Cerebellar cortex (tissue), 1 donor: ENCODE results near the gene API5.

Experiments used
- DNase-seq: peaks from one replicate; pipeline ENCODE4 v3.0.0-alpha.2; 2015; ENCODE audit warnings: low spot score

Gene API5

DNA sequence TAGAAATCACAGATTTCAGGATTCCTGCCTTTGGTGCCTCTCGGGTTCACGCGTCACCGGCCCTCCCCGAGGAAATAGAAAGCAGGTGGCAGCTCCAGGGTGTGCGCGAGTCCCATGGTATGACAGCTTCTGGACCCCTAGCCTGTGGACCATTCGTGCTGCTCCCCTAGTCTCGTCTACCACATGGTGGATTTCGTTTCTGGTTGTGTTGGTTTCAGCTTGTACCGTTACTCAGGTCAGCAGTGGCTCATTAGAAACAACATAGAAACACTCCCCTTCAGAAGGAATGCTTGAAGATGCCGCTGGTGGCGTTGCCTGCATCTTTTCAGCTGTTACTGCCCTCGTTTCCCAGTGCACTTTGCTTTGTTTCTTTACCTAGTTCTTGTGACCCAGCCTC is 47.6 kb downstream of the API5 start:
- peak; percentile 30 for DNase-seq

DNA sequence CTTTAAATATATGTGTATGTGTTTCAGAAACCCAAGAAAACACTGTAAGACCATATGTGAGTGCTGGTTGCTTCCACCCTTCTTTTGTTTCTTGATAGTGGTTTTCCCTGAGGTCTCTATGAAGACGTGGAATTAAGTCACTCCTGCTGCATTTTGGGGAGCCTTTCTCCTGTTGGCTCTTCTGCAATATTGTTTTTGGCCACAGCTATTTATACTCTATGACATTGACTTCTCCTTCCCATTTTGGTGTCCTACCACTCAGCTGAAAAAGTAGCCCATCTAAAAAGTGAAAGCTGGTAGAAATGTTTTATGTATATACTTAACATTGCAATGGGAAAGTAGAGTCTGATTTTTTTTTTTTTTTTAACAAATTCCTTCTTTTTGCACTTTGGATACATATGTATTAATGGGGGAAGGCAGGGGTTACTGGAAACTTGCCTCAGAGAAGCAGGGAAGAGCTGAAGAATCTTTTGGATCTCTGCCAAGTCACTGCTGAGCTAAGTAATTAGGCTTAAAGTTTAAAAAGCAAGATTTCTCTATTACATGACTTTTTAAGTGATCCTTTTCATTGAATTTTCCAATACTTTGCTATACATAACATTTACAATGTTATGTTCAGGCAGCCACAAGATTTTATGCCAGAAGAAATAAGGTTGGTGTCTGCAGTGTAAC is 48.7 kb downstream of the API5 start:
- DNase-seq, result peak; percentile 5

DNA sequence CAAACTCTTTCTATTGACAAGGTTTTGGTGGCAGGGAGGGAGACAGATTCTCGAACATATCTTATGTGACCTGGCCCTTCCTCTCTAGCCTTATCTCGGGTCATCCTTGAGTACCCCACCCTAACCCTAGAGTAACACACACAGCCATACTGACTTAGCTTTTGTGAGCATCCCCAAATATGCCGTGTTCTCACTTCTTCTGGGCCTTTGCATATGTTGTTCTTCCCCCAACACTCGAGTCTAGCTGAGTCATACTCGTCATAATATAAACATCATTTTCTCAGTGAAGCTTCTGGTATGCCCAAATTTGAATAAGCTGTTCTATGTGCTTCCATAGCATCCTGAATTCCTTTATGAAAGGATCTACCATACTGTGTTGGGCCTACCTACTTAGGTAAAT is 54.9 kb downstream of the API5 start:
- DNase-seq, result no peak

DNA sequence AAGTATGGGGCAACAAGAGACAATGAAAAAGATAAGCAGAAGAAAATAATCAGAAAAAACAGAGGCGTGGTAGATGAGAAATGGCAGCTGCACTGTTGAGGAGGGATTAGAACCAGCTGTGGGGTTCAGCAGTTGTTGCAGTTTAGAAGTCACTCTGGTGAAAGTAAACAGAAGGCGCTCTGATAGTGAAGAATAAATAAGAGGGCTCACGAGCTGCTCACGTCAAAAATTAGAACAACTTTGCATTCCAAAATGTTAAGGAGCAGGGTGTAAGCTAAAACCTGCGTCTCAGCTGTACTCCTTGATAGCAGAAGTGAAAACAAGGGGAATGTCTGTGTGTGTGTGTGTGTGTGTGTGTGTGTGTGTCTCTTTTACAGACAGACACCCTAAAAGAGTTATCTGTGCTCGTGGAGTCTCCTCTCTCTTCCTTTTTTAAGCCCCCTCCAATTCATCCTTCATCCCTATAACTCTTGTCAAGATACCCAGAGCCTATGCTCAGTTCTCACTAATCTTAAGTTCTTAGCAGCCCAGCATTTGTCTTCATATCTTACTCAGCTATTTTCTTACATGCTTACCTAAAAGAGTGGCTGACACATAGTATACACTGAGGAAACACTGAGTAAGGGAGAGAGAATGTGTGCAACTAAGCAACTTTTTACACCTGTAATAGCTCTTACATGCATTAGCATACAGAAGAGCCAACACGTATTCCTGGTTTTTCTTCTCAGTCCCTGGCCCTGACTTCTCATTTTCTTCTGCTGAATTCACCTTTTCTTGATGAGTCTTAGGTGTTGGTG is 55.8 kb downstream of the API5 start:
- no peak for DNase-seq

DNA sequence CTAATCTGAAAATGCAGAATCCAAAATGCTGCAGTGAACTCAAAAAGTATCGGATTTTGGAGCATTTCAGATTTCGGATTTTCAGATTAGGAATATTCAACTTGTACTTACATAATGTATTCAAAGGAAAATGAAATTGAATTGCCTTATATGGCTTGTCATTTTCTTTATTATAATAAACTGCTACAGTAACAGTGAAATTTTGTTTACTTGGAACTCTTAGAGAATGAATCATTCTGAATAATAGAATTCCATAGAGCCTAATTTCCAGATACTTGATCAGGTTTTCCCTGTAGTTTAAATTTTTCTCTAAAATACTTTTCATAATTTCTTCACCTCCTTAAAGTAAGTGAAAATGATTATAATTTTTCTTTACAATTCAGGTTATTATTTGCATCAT is 64.3 kb downstream of the API5 start:
- DNase-seq, result no peak

DNA sequence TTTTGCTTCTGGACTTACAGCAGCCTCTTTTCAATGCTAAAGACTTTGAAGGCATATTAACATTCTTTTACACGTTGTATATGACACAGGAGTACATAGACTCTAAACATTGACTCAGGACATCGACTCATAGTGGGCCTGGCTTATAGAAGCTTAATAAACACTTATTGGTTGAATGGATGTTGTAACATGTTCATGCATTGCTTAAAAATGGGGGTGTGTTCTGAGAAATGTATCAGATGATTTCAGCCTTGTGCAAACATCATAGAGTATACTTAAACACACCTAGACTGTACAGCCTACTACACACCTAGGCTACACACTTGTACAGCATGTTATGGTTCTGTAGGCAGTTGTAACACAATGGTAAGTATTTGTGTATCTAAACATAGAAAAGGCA is 64.8 kb downstream of the API5 start:
- DNase-seq, result no peak

DNA sequence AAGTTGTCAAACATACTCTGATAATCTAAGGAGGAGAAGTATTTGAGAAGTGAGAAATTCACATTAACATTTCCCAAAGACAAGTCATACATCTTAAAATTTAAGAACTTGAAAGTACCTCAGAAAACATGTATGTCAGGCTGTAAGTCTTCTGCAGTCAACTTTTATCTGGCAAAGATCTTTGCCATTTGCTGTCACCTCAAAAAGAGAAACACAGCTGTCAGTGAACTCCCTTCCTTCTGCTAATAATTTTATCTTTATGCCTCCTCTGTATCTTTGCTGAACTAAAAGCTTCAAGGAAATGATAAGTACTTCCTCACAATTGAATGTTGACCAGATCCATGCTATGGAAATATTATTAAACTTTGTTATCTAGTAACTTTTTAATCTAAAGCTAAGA is 65.6 kb downstream of the API5 start:
- DNase-seq, result no peak

DNA sequence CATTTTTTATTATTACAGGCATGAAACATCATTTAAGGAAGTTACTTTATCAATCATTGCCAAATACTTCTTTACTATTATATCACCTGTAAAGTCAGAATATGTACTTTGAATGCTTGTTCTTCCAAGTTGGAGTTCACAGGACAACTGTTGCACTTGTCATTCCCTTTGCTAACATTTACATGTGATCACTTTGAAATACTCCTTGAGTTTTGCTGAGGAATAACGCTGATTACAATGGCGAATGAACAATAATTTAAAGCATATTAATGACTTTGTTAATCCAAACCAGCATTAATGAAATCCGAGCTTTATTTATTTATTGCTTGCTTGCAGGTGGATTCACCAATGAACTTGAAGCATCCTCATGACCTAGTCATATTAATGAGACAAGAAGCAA is 67.1 kb downstream of the API5 start:
- no peak for DNase-seq

DNA sequence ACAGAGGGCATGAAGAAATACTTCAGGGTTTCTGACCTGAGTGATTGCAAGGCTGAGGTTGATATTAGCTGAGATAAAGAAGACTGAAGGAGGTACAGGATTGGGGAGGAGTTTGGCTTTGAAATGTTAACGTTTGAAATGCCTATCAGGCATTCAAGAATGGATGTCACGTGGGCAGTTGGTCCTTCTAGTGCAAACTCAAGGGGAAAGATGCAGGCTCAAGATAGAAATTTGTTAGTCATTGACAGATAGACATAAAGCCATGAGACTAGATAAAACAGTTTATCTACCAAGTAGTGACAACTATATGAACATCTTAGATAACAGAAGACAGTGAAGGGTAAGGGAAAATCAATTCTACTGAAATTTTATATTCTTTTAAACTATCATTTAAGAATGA is 70.0 kb downstream of the API5 start:
- DNase-seq, result no peak

DNA sequence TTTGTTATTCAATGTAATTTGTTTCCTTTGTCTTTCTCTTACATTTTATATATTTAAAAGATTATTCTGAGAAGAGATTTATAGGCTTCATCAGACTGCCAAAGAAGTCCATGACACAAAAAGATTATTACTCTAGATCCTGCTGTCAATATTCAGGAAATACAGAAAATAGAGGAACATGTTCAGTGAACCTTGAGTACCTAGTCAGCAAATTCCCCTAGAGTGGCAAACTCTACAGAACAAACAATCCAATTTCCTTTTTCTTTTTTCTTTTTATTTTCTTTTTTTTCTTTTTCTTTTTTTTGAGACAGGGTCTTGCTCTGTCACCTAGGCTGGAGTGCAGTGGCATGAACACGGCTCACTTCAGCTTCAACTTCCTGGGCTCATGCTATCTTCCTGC is 70.8 kb downstream of the API5 start:
- DNase-seq, result no peak

DNA sequence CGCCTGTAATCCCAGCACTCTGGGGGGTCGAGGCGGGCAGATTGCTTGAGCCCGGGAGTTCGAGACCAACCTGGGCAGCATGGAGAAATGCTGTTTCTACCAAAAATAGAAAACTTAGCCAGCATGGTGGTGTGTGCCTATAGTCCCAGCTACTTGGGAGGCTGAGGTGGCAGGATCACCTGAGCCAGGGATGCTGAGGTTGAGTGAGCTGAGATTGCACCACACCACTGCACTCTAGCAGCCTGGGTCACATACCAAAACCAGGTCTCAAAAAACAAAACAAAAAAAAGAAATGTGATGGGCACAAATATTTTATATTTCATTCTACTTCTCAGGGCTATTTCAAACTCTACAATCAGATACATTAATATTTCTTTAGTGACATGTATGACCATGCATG is 72.6 kb downstream of the API5 start:
- no peak for DNase-seq

DNA sequence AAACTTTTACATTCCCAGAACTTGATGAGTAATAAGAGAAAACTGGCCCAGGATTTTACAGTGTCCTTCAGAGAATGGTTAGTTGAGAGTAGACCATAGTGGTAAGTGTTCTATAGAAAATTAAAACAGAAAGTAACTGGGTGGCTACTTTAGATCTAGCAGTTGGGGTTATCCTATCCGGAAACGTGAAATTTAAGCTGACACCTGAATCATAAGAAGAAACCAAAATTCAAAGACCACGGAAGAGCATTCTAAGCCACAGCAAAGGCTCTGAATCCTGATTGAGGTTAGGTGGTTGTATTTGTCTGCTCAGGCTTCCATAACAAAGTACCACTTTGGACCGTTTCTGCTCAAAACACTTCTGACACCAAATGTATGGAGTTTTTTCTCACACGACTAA is 80.9 kb downstream of the API5 start:
- DNase-seq, result no peak

DNA sequence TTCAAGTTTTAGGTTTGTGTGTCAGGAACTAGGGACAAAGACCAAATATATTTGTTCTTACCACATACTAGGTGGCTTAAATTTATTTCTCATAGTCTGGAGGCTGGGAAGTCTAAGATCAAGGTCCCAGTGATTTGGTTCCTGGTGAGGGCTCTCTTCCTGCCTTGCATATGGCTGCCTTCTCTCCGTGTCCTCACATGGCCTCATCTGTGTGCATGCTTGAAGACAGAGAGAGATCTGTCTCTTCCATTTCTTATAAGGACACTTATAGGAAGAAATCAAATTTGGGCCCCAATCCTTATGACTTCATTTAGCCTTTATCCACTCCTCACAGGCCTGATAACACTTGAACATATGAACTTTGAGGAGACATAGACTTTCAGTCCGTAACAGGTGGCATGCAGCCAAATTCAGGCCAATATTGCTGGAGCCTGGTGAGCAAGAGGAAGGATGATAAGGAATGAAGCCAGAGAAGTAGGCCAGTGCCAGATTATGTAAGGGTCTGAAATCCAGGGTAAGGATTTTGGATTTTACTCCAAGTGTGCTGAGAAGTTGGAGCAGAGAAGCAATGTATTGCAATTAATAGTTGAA is 82.1 kb downstream of the API5 start:
- peak; percentile 53 for DNase-seq
